Smooth muscle cell of the brain vasculature (primary cell): ENCODE results near the gene SMAD3.
"Not testable (repeated sequence)": the region's sequence is repeated elsewhere in the genome, so short reads cannot be mapped to it uniquely, and the experiment has no call there.

Experiments used
- DNase-seq: peaks from one replicate; pipeline ENCODE4 v3.0.0-alpha.2; 2012; ENCODE audit warnings: low read depth, low spot score

The SMAD3 gene

GRCh38 chr15:67063689-67064606 lies 1.5 kb upstream of the SMAD3 start:
- DNase-seq = no peak

DNA sequence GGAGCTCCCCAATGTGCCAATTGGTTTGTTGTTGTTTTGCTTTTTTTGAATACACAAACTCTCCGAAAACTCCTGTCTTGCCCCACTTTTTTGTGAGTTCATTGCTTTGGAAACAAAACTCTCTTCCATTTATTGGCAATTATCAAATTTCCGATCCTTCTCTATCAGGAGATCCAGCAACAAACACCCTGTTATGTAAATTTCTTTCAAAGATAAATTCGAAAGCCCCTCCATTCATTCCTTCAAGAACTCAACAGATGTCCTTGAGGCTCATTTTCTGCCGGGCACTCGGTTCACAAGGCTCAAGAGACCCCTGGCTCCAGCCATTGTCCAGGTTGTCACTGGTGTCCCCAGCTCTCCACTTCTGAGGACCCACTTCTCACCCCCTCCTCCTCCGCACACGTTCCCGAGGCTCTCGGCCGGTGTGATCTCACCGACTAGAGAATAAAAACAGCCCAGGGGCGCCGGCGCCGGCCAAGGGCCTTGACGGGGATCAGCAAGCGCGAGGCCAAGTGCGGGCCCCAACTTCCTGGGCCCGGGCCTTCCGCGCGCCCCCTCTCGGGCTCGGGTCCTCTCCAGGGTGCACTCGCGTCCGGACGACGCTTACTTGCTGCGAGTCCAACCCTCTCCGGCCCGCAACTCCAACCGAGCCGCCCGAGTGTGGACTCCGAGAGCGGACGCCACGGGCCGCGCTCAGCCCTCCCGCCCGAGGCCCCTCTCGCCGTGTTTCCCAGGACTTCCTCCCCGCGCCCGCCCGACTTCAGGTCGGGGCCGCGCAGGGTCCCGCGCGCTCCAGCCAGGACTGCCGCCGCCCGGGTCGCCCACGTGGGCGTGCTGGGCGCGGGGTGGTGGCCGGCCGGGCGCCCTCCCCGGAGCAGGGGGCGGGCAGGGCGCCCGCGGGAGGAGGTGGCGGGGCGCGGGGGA lies 533 bp upstream of the SMAD3 start:
- no peak for DNase-seq

DNA sequence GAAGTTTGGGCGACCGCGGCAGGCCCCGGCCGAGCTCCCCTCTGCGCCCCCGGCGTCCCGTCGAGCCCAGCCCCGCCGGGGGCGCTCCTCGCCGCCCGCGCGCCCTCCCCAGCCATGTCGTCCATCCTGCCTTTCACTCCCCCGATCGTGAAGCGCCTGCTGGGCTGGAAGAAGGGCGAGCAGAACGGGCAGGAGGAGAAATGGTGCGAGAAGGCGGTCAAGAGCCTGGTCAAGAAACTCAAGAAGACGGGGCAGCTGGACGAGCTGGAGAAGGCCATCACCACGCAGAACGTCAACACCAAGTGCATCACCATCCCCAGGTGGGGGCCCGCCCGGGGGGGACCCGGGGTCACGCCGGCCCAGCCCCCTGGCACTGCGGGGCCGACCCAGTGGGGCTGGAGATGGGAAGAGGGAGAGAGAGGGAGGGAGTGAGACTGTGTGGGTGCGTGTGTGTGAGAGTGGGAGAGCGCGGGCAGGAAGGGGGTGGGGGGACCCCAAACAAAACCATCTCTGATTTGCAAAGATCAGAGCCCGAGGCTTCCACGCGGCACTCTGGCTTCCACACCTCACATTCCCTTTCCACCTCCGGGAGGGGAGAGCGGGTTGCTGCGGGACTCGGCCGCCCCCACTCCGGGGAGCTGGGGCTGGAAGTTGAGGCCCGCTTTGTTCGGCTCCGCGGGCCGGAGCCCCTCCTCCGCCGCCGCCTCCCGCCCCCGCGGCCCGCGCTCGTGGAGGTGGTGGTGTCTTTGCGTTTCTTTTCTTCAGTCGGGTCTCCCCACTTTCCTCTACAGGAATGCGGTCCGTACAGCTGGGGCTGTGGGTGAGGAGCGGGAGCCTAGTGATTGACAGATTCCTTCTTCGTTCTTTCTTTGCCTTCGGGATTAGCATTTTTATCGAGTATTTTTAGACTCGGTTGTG lies 898 bp downstream of the SMAD3 start:
- DNase-seq = no peak

- DNase-seq = no peak
These were observed 1.8 kb downstream of the SMAD3 start for GRCh38 chr15:67066959-67067853.

GRCh38 chr15:67067930-67068551 lies 2.6 kb downstream of the SMAD3 start:
- no peak for DNase-seq

- DNase-seq = no peak
These were observed 3.5 kb downstream of the SMAD3 start for GRCh38 chr15:67068710-67069400.

GRCh38 chr15:67070150-67070549 lies 4.7 kb downstream of the SMAD3 start:
- no peak for DNase-seq

- no peak for DNase-seq
These were observed 5.7 kb downstream of the SMAD3 start for GRCh38 chr15:67070892-67071664.

DNA sequence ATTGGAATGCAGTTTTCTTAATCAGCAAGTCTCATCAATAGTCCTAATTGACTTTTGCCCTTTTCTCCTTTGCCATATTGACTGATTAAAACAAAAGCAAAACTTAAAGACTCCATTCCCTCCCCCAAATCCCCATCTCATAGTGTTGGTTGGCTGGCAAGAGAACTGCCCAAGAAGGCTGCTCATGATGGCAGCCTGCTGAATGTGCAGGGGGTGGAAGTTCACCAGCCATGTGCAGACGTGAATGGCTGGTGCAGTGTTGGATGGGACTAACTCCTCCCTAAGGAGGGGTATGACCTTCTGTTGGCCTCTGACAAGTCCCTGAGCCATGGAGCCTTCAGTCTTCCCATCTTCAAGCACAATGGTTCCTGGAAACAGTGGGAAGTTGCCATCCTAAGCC lies 7.0 kb downstream of the SMAD3 start:
- DNase-seq = no peak

GRCh38 chr15:67072958-67073357 lies 7.6 kb downstream of the SMAD3 start:
- DNase-seq = no peak

DNA sequence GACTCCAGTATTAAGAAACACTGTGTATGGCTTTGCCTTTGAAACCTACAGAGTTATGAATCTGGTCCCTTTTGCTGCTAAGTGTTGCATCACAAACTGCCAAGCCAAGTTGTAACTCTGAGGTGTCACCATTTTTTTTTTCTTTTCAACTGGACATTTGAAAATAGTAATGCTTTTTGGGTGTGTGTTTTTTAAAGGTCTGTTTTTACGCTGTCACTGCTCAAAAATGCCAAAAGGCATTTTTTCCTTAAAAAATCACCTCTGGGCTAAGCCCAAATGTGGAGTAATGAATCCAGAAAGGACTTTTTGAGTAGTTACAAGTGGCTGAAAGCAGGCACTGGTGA lies 9.5 kb downstream of the SMAD3 start:
- no peak for DNase-seq

- not testable (repeated sequence) for DNase-seq
These were observed 10.2 kb downstream of the SMAD3 start for GRCh38 chr15:67075555-67076135.

- DNase-seq = peak; percentile 76
These were observed 10.9 kb downstream of the SMAD3 start for GRCh38 chr15:67076147-67076843.

GRCh38 chr15:67077641-67078215 lies 12.3 kb downstream of the SMAD3 start:
- DNase-seq = no peak

DNA sequence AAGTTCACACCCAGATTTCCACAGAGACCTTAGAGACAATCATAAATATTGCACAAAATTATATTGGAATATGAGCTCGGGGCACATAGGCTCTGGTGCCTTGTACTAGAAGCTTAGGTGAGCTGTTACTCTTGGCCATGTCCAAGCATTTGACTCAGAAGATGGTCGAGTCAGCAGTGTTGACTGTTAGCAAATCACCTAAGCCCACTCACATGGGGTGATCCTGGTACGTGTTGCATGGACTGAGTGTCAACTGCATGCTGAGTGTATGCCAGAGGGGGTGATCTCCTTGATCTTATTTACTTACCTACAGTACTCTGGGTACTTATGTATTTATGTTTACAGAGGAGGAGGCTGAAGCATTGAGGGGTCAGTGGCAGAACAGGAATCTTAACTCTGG lies 14.0 kb downstream of the SMAD3 start:
- DNase-seq = no peak

DNA sequence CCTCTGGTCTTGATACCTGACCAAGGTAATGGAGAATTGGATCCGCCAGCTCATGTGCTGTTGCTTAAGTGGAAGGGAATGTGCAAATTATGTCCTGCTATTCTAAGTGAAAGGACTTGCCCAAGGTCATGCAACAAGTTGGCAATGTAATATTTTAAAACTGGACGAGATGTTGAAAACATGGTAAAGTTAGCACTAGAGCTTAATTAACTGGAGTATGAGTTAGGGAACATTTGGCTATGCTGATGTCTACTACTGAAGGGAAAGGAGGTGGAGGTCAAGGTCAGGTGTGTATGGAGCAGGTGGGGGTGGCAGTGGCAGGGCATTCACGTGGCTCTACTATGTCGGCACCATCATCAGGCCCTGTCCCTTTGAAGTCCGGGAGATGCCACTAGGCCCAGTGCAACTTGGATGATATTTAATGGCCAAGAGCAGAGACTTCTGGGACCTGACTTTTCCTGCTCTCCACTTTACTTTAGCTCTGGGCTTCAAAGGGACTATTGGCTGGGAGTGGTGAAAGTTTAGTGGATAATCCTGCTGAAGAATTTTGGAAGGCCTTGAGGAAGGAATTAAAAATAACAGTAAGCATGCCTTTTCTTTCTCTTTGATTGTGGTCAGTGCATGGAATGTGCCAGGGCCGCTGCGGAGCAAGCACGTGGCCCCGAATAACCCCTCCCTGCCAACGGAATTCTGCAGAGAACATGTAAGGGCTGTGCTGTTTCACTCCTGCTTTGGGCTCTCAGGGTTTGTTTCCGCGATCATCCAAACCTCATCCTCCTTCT lies 14.9 kb downstream of the SMAD3 start:
- DNase-seq = no peak
